EH (cell line): Measurements from ENCODE around the gene EMC1.
"Not testable (repeated sequence)": the region's sequence is repeated elsewhere in the genome, so short reads cannot be mapped to it uniquely, and the experiment has no call there.

Source experiments
- DNase-seq: peaks from one replicate; pipeline ENCODE4 v3.0.0-alpha.2; 2015; ENCODE audit warnings: low read depth

The EMC1 gene

DNA sequence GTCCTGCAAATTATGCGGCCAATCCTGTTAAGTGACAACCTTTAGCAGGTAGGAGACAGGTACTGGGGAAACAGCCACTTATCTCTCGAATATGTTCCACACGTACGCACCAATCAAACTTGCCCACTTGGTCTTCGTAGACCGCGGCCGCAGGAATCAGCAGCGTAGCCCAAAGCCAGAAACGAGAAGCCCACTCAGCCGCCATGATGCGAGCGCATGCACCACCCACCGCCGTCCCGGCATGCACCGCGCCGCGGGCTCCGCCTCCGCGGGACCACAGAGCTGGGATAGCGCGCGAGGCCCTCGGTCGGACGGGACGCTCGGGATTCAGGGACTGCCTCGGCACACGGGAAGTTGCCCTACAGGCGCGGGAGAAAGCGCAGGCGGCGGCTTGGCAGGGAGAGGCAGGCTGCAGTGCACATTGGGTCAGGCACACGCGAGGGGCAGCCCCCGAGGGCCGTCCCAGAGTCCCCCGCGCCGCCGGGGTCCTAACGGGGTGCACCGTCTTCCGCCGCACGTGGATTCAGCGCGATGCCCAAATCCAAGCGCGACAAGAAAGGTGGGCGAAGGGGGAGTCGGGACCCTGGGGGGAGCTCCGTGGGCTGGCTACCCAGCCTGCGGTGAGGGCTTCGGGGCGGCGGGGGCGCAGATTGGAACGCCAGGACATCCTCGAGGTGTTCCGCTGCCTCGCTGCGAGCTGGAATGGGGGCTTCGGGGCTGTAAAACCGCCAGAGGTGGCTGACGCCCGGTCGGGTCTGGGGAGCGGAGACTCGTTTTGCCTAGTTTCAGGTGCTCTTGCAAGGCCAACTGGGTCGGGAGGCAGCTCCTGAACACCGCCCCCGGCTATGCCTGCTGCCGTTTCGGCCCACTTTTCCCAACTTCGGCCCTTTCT, at the start of gene EMC1, which contains the start of gene MRTO4:
TSS of gene EMC1 (minus strand) at position 220 of the 892 bp plus-strand sequence. CDS start at position 205, 15 bp downstream.
TSS of gene MRTO4 (plus strand) at position 501 of the 892 bp plus-strand sequence. CDS start at position 532, 31 bp downstream.
- DNase-seq: peak; percentile 82

DNA sequence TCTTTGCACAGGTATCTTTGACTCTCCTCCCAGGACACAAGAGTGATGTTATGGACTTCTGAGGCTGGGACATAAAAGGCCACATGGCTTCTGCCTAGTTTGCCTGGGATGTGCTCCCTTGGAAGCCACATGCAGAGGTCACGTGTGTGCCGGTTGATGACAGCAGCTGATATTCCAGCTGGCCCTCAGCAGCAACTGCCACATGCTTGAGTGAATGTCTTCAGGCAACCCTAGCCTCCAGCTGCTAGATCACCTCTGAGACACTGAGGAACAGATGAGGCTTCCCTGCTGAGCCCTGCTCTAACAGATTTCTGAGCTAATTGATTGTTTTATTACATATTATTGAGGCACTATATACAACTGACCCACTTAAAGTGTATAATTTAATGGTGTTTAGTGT, 48.9 kb upstream of the EMC1 start:
- no peak for DNase-seq

DNA sequence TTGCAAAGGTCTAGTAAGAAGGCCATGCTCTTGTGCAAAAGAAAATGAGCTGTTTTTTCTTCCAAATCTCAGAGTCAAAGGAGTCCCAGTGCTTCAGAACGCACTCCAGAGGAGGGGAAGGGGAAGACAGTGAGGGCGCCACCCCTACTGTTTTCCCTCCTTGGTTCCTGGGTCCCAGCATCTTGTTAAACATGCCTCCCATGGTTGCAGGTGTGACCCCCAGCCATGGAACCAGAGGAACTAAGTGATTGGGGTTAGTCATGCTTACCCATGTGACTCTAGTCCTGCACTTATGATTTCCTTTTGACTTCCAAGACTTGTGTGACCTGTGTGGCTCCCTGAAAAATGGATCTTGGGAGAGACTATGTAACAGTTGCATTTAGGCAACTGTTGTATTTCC, 43.3 kb upstream of the EMC1 start:
- DNase-seq: no peak

DNA sequence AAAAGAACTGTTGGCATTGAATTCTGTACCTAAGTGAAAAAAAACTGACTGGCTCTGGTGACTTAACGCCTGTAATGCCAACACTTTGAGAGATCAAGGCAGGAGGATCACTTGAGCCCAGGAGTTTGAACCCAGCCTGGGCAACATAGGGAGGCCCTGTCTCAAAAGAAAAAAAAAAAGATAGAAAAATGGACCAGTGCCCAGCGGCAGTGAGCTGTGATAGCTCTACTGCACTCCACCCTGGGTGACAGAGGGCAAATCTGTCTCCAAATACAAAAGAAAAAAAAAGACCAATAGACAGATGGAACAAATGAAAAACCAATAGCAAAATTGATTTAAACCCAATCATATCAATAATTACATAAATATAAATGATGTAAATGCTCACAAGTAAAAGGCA, 37.9 kb upstream of the EMC1 start:
- DNase-seq: no peak

DNA sequence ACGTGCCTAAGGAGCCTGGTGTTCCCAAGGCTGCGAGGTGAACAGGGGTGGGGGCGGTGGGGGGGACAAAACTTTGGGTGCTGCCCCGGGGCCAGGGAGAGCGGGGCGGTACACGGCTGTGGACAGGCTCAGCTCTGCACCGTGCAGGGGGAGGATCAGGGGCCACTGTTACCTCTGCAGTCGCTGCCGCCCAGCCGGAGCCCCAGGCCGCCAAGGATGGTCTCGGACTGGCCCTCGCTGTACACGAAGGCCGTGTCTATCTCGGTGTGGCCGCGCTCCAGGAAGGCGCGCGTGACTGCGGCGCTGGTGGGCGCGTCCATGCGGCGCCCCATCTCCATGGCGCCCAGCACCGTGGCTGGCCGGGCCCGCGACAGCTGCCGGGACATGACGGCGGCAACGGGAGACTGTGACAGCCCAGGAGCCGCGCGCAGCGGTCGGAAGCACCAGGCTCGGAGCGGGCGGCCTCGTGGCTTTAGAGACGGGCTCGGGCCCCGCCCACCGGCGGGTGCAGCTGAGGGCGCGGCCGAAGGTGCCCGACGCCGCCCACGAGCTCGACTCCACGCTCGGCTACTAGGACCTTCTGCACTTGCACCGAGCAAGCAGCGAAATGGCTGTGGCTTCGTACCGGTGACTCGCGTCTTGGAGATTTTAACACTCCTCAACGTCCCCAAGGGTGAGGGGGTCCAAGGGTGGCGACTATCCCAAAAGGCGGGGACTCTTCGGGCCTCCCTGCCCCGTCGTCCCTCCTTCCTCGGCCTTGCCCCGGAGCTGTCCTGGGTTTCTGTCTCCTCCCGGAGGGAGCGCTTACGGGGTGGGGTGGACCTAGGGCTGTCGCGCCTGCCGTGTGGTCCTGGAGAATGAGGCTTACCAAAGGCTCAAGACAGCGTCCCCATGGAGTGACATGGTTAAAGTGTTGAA, 37.3 kb upstream of the EMC1 start, which contains the start of gene AKR7A3:
TSS of gene AKR7A3 (minus strand) at position 447 of the 918 bp plus-strand sequence. CDS start at position 386, 61 bp downstream.
- peak; percentile 48 for DNase-seq

DNA sequence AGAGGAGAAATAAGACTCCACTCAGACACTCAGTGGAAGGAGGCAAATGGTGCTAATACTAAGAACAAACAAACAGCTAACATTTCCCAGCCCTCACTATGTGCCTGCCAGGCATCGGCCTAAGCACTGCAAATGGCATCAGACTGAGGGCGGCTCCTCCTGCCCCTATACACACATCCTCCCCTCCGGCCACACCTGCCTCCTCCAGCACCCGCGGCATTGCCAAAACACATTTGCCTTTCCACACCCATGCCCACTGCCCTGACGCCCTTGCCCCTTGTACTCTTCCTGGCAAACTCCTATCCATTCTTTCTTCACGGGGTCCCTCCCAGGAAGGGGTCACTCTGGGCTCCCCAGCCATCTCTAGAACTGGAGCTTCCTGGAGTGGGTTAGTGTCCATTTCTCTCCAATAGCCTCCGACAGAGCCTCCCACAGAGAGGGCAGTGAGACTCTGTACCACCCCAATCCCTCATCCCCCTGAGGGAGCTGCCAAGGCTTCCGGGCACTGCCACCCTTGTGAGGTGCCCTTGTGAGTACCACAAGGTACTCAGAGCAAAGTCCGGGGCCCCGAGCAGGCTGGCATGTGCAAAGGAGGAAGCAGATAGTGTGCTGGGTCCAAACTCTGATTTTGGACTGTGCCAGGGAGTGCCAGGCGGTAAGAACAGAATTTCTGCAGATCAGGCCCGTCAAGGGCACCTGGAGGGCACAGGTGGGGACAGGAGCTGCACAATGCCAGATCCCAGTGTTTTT, 36.3 kb upstream of the EMC1 start:
- DNase-seq: no peak

DNA sequence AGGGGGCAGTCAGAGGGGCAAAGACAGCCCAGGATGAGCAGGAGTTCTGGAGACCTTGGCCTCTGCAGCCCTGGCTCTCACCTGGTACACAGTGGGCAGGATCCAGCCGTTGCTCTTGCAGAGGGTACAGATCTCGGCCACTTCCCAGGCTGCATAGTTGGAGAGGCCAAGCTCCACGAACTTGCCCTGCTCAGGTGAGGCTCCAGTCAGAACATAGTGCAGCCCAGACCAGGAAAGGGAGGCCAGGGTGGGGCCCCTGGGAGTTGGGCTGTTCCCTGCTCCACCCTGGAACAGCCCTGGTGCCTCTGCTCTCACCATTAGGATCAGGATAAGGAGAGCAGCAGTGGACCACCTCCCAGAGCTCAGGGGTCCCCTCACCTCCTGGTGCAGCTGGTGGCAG, 34.5 kb upstream of the EMC1 start:
- not testable (repeated sequence) for DNase-seq

DNA sequence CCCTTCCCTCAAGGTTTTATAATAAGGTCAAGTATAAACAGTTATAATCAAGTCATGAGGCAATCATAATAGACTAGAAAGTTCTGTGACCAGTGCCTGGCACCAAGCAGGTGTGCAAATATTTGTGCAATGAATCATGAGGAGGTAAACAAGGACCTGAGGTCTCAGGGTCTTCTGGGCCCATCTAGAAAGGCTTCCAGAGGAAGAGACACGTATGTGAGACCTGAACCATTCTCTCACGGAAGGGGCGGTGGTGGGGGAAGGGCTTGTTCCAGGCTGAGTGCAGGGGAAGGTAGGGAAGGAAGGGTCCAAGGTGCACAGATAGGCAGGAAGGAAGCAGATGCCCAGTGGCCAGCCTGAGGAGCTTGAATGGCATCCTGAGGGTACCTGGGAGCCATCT, 34.0 kb upstream of the EMC1 start:
- not testable (repeated sequence) for DNase-seq

DNA sequence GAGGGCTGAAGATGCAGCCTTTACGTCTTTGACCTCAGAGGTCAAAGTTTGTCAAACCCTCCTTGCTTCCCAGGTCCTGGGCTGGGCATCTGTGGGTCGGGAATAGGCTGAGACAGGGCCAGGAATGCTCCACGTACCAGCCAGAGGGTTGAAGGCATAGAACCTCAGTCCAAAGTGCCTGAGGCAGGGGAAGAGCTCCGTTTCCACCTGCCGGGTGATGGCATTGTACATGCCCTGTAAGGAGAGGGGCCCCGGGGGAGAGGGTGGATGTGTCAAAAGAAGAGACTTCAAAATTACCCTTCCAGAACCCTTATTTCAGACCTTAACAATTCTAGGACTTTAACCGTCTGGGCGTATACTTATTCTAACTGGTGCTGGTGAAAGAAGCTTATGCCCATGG, 33.6 kb upstream of the EMC1 start:
- no peak for DNase-seq

DNA sequence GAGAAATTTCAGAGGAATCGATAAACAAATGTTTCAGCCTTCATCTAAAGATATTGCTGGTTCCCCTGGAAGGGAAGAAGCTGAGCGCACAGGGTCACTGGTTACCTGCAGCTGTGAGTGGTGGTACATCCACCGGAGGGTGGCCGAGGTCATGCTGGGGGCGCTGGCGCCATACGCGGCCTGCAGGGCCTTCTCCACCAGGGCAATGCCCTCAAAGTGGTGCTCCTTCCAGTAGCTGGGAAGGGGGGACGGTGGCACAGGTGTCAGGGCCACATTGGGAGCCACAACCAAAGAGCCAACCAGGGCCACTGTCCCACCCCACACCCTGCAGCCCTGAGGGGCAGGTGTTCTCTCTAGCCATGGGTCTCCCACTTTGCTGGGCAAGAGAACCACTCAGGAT, 32.6 kb upstream of the EMC1 start:
- no peak for DNase-seq

DNA sequence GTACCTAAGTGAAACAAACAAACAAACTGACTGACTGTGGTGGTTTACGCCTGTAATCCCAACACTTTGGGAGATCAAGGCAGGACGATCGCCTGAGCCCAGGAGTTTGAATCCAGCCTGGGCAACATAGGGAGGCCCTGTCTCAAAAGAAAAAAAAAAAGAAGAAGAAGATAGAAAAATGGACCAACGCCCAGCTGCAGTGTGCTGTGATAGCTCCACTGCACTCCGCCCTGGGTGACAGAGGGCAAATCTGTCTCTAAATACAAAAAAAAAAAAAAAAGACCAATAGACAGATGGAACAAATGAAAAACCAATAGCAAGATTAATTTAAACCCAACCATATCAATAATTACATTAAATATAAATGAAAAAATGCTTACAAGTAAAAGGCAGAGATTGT, 23.3 kb upstream of the EMC1 start:
- no peak for DNase-seq

DNA sequence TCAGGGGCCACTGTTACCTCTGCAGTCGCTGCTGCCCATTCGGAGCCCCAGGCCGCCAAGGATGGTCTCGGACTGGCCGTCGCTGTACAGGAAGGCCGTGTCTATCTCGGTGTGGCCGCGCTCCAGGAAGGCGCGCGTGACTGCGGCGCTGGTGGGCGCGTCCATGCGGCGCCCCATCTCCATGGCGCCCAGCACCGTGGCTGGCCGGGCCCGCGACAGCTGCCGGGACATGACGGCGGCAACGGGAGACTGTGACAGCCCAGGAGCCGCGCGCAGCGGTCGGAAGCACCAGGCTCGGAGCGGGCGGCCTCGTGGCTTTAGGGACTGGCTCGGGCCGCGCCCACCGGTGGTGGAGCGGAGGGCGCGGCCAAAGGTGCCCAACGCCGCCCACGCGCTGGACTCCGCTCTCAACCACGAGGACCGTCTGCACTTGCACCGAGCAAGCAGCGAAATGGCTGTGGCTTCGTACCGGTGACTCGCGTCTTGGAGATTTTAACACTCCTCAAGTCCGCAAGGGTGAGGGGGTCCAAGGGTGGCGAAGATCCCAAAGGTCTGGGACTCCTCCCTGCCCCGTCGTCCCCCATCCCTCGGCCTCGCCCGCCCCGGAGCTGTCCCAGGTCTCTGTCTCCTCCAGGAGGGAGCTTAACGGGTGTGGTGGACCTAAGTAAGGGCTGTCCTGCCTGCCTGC, 22.7 kb upstream of the EMC1 start:
- not testable (repeated sequence) for DNase-seq

DNA sequence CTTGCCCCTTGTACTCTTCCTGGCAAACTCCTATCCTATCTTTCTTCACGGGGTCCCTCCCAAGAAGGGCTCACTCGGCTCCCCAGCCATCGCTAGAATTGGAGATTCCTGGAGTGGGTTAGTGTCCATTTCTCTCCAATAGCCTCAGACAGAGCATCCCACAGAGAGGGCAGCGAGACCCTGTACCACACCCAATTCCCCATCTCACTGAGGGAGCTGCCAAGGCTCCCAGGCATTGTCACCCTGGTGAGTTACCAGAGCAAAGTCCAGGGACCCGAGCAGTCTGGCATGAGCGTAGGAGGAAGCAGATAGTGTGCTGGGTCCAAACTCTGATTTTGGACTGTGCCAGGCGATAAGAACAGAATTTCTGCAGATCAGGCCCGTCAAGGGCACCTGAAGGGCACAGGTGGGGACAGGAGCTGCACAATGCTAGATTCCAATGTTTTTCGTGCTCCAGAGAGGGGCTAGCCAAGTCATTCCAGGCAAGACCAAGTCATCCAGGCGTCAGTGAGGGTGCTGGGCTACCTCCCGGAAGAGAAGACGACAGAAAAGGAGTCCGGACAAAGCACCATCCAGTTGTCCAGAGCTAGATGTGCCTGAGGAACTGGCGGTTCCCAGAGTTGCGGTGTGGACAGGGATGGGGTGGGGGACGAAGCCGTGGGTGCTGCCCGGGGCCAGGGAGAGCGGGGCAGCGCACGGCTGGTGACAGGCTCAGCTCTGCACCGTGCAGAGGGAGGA, 22.0 kb upstream of the EMC1 start:
- DNase-seq: no peak

DNA sequence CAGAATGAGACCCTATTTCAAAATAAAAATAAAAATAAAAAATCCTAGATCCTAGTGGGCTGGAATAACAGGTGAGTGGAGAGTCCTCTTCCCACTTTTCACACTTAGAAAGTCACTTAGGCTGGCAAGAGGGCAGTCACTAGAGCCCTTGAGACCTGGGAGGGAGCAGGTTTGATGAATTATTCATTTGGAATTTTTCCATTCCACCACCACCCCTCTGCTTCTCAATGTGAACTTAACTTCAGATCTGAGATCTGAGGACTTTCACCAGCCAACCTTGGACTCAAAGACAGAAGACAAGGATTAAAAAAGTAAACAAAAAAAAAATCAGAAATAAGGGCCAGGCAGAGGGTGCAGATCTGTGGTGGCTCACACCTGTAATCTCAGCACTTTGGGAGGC, 20.7 kb upstream of the EMC1 start:
- DNase-seq: no peak

DNA sequence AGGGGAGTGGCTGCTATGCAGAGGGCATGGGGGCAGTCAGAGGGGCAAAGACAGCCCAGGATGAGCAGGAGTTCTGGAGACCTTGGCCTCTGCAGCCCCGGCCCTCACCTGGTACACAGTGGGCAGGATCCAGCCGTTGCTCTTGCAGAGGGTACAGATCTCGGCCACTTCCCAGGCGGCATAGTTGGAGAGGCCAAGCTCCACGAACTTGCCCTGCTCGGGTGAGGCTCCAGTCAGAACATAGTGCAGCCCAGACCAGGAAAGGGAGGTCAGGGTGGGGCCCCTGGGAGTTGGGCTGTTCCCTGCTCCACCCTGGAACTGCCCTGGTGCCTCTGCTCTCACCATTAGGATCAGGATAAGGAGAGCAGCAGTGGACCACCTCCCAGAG, 19.0 kb upstream of the EMC1 start:
- not testable (repeated sequence) for DNase-seq

DNA sequence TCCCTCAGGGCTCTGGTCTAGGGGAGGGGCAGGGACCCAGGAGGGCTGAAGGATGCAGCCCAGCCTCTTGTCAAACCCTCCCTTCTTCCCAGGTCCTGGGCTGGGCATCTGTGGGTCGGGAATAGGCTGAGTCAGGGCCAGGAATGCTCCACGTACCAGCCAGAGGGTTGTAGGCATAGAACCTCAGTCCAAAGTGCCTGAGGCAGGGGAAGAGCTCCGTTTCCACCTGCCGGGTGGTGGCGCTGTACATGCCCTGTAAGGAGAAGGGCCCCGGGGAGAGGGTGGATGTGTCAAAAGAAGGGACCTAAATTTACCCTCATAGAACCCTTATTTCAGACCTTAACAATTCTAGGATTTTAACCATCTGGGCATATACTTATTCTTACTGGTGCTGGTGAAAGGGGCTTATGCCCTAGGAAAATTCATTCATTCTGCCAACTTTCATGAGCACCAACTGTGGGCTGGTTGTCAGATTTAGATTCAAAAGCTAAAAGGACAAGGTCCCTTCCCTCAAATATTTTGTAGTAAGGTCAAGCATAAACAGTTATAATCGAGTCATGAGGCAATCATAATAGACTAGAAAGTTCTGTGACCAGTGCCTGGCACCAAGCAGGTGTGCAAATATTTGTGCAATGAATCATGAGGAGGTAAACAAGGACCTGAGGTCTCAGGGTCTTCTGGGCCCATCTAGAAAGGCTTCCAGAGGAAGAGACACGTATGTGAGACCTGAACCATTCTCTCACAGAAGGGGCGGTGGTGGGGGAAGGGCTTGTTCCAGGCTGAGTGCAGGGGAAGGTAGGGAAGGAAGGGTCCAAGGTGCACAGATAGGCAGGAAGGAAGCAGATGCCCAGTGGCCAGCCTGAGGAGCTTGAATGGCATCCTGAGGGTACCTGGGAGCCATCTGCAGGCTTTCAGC, 18.4 kb upstream of the EMC1 start:
- DNase-seq: peak; percentile 38

DNA sequence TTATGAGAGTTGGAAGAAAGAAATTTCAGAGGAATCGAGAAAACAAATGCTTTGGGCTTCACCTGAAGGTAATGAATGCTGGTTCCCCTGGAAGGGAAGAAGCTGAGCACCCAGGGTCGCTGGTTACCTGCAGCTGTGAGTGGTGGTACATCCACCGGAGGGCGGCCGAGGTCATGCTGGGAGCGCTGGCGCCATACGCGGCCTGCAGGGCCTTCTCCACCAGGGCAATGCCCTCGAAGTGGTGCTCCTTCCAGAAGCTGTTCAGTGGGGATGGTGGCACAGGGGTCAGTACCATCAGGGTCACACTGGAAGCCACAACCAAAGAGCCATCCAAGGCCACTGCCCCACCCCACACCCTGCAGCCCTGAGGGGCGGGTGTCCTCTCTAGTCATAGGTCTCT, 17.1 kb upstream of the EMC1 start:
- DNase-seq: no peak

DNA sequence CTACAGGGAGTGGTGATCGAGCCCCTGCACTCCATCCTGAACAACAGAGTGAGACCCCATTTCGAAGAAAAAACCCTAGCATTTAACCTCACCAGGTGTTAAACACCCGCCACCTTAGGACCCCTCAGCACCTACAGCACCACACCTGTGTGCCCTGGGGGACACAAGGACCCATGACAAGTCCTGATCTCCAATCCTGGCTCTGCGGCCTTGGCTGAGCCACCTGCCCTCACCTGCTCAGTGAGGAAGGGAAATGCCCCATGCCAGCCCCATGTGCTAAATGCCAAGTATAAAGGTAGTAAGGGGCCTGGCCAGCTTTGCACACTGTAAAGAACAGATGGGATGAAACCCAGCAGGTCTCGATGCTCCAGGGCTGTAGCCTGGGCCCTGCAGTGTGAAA, 11.4 kb upstream of the EMC1 start:
- no peak for DNase-seq

DNA sequence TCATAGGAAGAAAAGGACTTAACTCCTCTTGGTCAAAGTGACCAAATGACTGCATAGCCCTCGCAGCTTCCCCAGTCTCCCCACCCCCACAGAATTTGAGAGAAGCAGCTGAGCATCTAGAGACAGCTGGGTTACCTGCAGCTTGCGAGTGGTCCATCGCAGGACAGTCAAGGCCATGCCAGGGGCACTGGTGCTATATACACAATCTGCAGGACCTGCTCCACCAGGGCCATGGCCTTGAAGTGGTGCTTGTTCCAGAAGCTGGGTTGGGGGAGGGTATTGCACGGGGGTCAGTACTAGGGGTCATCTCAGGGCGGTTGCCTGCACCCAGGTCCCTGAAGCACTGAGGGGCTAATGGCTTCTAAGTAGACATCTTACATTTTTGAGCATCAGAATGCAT, 10.7 kb upstream of the EMC1 start:
- no peak for DNase-seq
